SU-DHL-6 (cell line): ENCODE measurements around the gene NTM.

Experiments used
- H2AFZ ChIP-seq: fragments of 200-600 bp; sonication (generic); 2 replicates; pipeline ENCODE4 v1.6.1; 2014; ENCODE audit warnings: low read depth, mild to moderate bottlenecking, moderate library complexity, mixed read lengths, antibody characterized with exemption, low read length; ENCODE audit not compliant: severe bottlenecking
- H3F3A ChIP-seq: fragments of 200-600 bp; shearing (Covaris generic); 2 replicates; pipeline ENCODE4 v1.6.0; 2016; ENCODE audit warnings: antibody characterized with exemption, mild to moderate bottlenecking; ENCODE audit not compliant: insufficient read depth
- H3K27ac ChIP-seq: fragments of 200-600 bp; sonication (generic); 2 replicates; pipeline ENCODE4 v1.5.1; 2016; ENCODE audit warnings: low read depth, mild to moderate bottlenecking, low read length, moderate library complexity, mixed read lengths
- H3K27me3 ChIP-seq: fragments of 200-600 bp; sonication (generic), shearing (Covaris generic); 2 replicates; pipeline ENCODE4 v1.6.0; 2014; ENCODE audit warnings: mild to moderate bottlenecking, low read length
- H3K36me3 ChIP-seq: fragments of 200-600 bp; sonication (generic); 2 replicates; pipeline ENCODE4 v1.6.1; 2014; ENCODE audit warnings: mild to moderate bottlenecking, low read length, mixed read lengths
- H3K4me2 ChIP-seq: fragments of 300-600, 200-600 bp; shearing (Covaris generic), sonication (generic); 2 replicates; pipeline ENCODE4 v1.6.0; 2014; ENCODE audit warnings: low read length, low read depth, mild to moderate bottlenecking; ENCODE audit not compliant: poor library complexity, severe bottlenecking
- H3K4me3 ChIP-seq: fragments of 200-600 bp; sonication (generic); 2 replicates; pipeline ENCODE4 v1.5.1; 2014; ENCODE audit warnings: antibody characterized with exemption, low read length, mild to moderate bottlenecking, mixed read lengths; ENCODE audit not compliant: insufficient read depth, poor library complexity, severe bottlenecking
- H3K79me2 ChIP-seq: fragments of 200-600 bp; sonication (generic); 2 replicates; pipeline ENCODE4 v1.6.1; 2014; ENCODE audit warnings: mild to moderate bottlenecking, low read length, moderate library complexity; ENCODE audit not compliant: insufficient read depth
- H3K9ac ChIP-seq: fragments of 200-600 bp; sonication (generic); 2 replicates; pipeline ENCODE4 v1.7.0; 2014; ENCODE audit warnings: mild to moderate bottlenecking, low read length
- H3K9me2 ChIP-seq: fragments of 200-600 bp; sonication (generic); replicated peaks from 2 replicates; pipeline ENCODE4 v1.6.1; 2014; ENCODE audit warnings: low read length; ENCODE audit not compliant: insufficient read depth
- H3K9me3 ChIP-seq: fragments of 200-600 bp; sonication (generic); 2 replicates; pipeline ENCODE4 v1.6.1; 2014; ENCODE audit warnings: low read length, mixed read lengths; ENCODE audit not compliant: insufficient read depth
- H4K20me1 ChIP-seq: fragments of 200-600 bp; sonication (generic); 2 replicates; pipeline ENCODE4 v1.6.1; 2014; ENCODE audit warnings: low read depth, mild to moderate bottlenecking, antibody characterized with exemption, low read length, moderate library complexity, mixed read lengths
- CTCF ChIP-seq: fragments of 200-600 bp; sonication (generic); IDR thresholded peaks from one replicate; pipeline ENCODE4 v1.5.1; 2017; ENCODE audit warnings: antibody characterized with exemption, mild to moderate bottlenecking, low read length, moderate library complexity; ENCODE audit not compliant: insufficient read depth, poor library complexity, severe bottlenecking
- EZH2phosphoT487 ChIP-seq: fragments of 200-600 bp; sonication (generic), shearing (Covaris generic); conservative IDR thresholded peaks from 2 replicates; pipeline ENCODE4 v1.6.1; 2018; ENCODE audit warnings: mild to moderate bottlenecking, antibody characterized with exemption, low read length, moderate library complexity, mixed read lengths

The NTM gene

GRCh38 chr11:131353766-131354165, 16.6 kb upstream of the NTM start:
- Histone ChIP-seq H3K9ac (no peak overlapping the region), H3K27me3 (no peaks in the 10 kb centered on the region), H4K20me1 (no peaks in the 10 kb centered on the region), H3K4me3 (no peak overlapping the region), H3K79me2 (no peaks in the 10 kb centered on the region), H3K9me3 (no peaks in the 10 kb centered on the region), H3K36me3 (no peaks in the 10 kb centered on the region), H3F3A (no peaks in the 10 kb centered on the region), H3K9me2 (no peaks in the 10 kb centered on the region), H3K4me2 (no peak overlapping the region), H3K27ac (no peak overlapping the region), H2AFZ (no peak overlapping the region)
- TF ChIP-seq EZH2phosphoT487 (no peak), CTCF (no peak)

- Histone ChIP-seq H3K4me3 (no peak overlapping the region), H3K9me3 (no peaks in the 10 kb centered on the region), H4K20me1 (no peaks in the 10 kb centered on the region), H3K36me3 (no peaks in the 10 kb centered on the region), H3K79me2 (no peaks in the 10 kb centered on the region), H3K27me3 (no peaks in the 10 kb centered on the region), H2AFZ (no peak overlapping the region), H3K27ac (no peak overlapping the region), H3K9ac (no peak overlapping the region), H3K4me2 (no peak overlapping the region), H3F3A (no peaks in the 10 kb centered on the region), H3K9me2 (no peaks in the 10 kb centered on the region)
- TF ChIP-seq EZH2phosphoT487 (no peak), CTCF (no peak)
Measured at GRCh38 chr11:131354251-131354701, 16.1 kb upstream of the NTM start.

- no peaks in the 10 kb centered on the region for H4K20me1 ChIP-seq
- H2AFZ ChIP-seq, result no peak overlapping the region
- H3K79me2 ChIP-seq, result no peaks in the 10 kb centered on the region
- no peak overlapping the region for H3K27ac ChIP-seq
- H3F3A ChIP-seq, result no peaks in the 10 kb centered on the region
- H3K4me3 ChIP-seq, result no peak overlapping the region
- no peaks in the 10 kb centered on the region for H3K9me3 ChIP-seq
- no peaks in the 10 kb centered on the region for H3K9me2 ChIP-seq
- H3K27me3 ChIP-seq, result no peaks in the 10 kb centered on the region
- no peak overlapping the region for H3K4me2 ChIP-seq
- no peaks in the 10 kb centered on the region for H3K36me3 ChIP-seq
- TF ChIP-seq EZH2phosphoT487 (no peak), CTCF (no peak)
- H3K9ac ChIP-seq, result no peak overlapping the region
Measured at GRCh38 chr11:131356206-131356605, 14.2 kb upstream of the NTM start.
